Endothelial cell of umbilical vein (primary cell): ENCODE data around the gene PRDM2. TPM values are rescaled to one million over a fixed set of nuclear protein-coding genes. Genes with fewer than 3 reads are reported as not detected.

Experiments used
- BruUV-seq: library from RNA; stranded (reverse); fragments of 400-500 nt; replicated peaks from 2 replicates; lab custom pipeline; 2021; lab: Mats Ljungman, UMichigan
- CTCF ChIA-PET: fragments of 300-600, 350-600 bp; sonication (Branson Sonifier 250); formaldehyde crosslinking; loops from one replicate; lab custom pipeline; 2021; ENCODE audit warnings: antibody characterized with exemption, inconsistent platforms; lab: Charles Lee
- POLR2A ChIA-PET: fragments of 300-600, 350-600 bp; sonication (Branson Sonifier 250); formaldehyde crosslinking; loops from one replicate; lab custom pipeline; 2021; ENCODE audit warnings: antibody characterized with exemption, inconsistent platforms; lab: Charles Lee
- DNase-seq: peaks from one replicate; pipeline ENCODE4 v3.0.0-alpha.2; 2011; ENCODE audit warnings: low read depth, low spot score
- FAIRE-seq: peaks from 2 replicates; lab custom pipeline; 2011; peaks lifted over from hg19 to GRCh38; lab: Jason Lieb, UNC
- H2AFZ ChIP-seq: 2 replicates; pipeline ENCODE4 v1.6.0; 2012; ENCODE audit warnings: low read depth, low read length, control low read depth, inconsistent platforms
- H3K27ac ChIP-seq: 2 replicates; pipeline ENCODE4 v1.5.1; 2011; ENCODE audit warnings: low read depth, mild to moderate bottlenecking, control low read depth, low read length, moderate library complexity; ENCODE audit not compliant: insufficient read depth
- H3K27me3 ChIP-seq, 2 experiments: 2 replicates each; pipeline versions ENCODE4 v1.6.0 to v1.6.1; 2011; ENCODE audit warnings: low read length in 2 of 2, mixed read lengths in 1 of 2; ENCODE audit not compliant: control insufficient read depth in 2 of 2, insufficient read depth in 2 of 2
- H3K36me3 ChIP-seq, 2 experiments: 2 replicates in 1 of 2; 3 replicates in 1 of 2; pipeline ENCODE4 v1.5.1; 2011; ENCODE audit warnings: low read length in 2 of 2, mild to moderate bottlenecking in 1 of 2, moderate library complexity in 1 of 2; ENCODE audit not compliant: control insufficient read depth in 2 of 2, insufficient read depth in 2 of 2; ENCODE audit errors: extremely low read depth in 1 of 2
- H3K4me1 ChIP-seq: 3 replicates; pipeline ENCODE4 v1.5.1; 2011; ENCODE audit warnings: mild to moderate bottlenecking, low read length; ENCODE audit not compliant: control insufficient read depth, insufficient read depth; ENCODE audit errors: extremely low read depth
- H3K4me2 ChIP-seq: 2 replicates; pipeline ENCODE4 v1.6.1; 2011; ENCODE audit warnings: low read length, control low read depth, mixed read lengths; ENCODE audit not compliant: insufficient read depth
- H3K4me3 ChIP-seq, 3 experiments: fragments of 200-600 bp in 1 of 3; sonication (generic), shearing (Covaris generic) in 1 of 3; replicated peaks in 1 of 3; 2 replicates each; pipeline ENCODE4 v1.5.1; 2011 to 2016; ENCODE audit warnings: control low read depth in 3 of 3, low read length in 3 of 3, mild to moderate bottlenecking in 2 of 3, inconsistent platforms in 1 of 3, low read depth in 1 of 3, moderate library complexity in 1 of 3; ENCODE audit not compliant: insufficient read depth in 1 of 3
- H3K79me2 ChIP-seq: 2 replicates; pipeline ENCODE4 v1.6.0; 2012; ENCODE audit warnings: low read length, inconsistent platforms; ENCODE audit not compliant: control insufficient read depth, insufficient read depth
- H3K9ac ChIP-seq: replicated peaks from 2 replicates; pipeline ENCODE3; 2011; ENCODE audit warnings: low read length, control low read depth; ENCODE audit not compliant: insufficient read depth; ENCODE audit errors: extremely low read depth
- H3K9me1 ChIP-seq: replicated peaks from 3 replicates; pipeline ENCODE4 v1.6.0; 2011; ENCODE audit warnings: mild to moderate bottlenecking, low read length; ENCODE audit not compliant: control insufficient read depth, insufficient read depth; ENCODE audit errors: extremely low read depth
- H3K9me3 ChIP-seq: replicated peaks from 2 replicates; pipeline ENCODE4 v1.5.1; 2012; ENCODE audit warnings: low read length, inconsistent platforms; ENCODE audit not compliant: control insufficient read depth, insufficient read depth
- H4K20me1 ChIP-seq: replicated peaks from 2 replicates; pipeline ENCODE3; 2011; ENCODE audit warnings: mild to moderate bottlenecking, low read length; ENCODE audit not compliant: control insufficient read depth, insufficient read depth; ENCODE audit errors: extremely low read depth
- CTCF ChIP-seq, 2 donors: IDR thresholded peaks; 1 replicate in 1 of 2; 2 replicates in 1 of 2; pipeline ENCODE4 v1.5.1; 2011; ENCODE audit warnings: low read length in 2 of 2, mild to moderate bottlenecking in 2 of 2, moderate library complexity in 2 of 2, control low read depth in 1 of 2, inconsistent platforms in 1 of 2, low read depth in 1 of 2; ENCODE audit not compliant: insufficient read depth in 1 of 2; ENCODE audit errors: extremely low read depth in 1 of 2
- EZH2 ChIP-seq: IDR thresholded peaks from 2 replicates; pipeline ENCODE4 v1.6.1; 2012; ENCODE audit warnings: borderline replicate concordance, low read depth, mild to moderate bottlenecking, moderate library complexity, low read length, inconsistent platforms; ENCODE audit not compliant: severe bottlenecking
- FOS ChIP-seq: IDR thresholded peaks from 2 replicates; pipeline ENCODE4 v1.6.1; 2011; ENCODE audit warnings: mild to moderate bottlenecking, low read length, moderate library complexity, borderline replicate concordance; ENCODE audit not compliant: insufficient read depth
- GATA2 ChIP-seq: IDR thresholded peaks from 2 replicates; pipeline ENCODE4 v1.7.0; 2011; ENCODE audit warnings: low read depth, mild to moderate bottlenecking, moderate library complexity, mixed read lengths, low read length; ENCODE audit not compliant: insufficient read length, insufficient read depth
- JUN ChIP-seq: IDR thresholded peaks from 2 replicates; pipeline ENCODE4 v1.6.1; 2011; ENCODE audit warnings: borderline replicate concordance, low read depth; ENCODE audit not compliant: insufficient read length, insufficient read depth
- MYC ChIP-seq: IDR thresholded peaks from one replicate; pipeline ENCODE4 v1.6.1; 2011; ENCODE audit warnings: mild to moderate bottlenecking, low read depth, low read length
- POLR2A ChIP-seq: IDR thresholded peaks from 2 replicates; pipeline ENCODE4 v1.6.1; 2012; ENCODE audit warnings: low read depth, mild to moderate bottlenecking, control low read depth, low read length
- POLR2AphosphoS5 ChIP-seq: IDR thresholded peaks from 2 replicates; pipeline ENCODE4 v1.6.1; 2012; ENCODE audit warnings: low read depth, mild to moderate bottlenecking, control low read depth, low read length, moderate library complexity; ENCODE audit not compliant: insufficient read depth
- dilution Hi-C: fragments of 300-500 bp; cut with MboI; formaldehyde crosslinking; loops from one replicate; pipeline ENCODE4 v1.15.0; 2019; ENCODE audit warnings: low sequenced_read_pairs; ENCODE audit not compliant: extremely low pct_ligation_motif_present
- intact Hi-C: fragments of 100-400 bp; cut with micrococcal nuclease; formaldehyde crosslinking; loops from one replicate; pipeline ENCODE4 v1.10.0; 2022
- polyA plus RNA-seq, 4 experiments: library from polyadenylated mRNA; depleted of rRNA in 3 of 4; stranded (reverse) in 3 of 4; unstranded in 1 of 4; fragments of >200 nt; gene quantifications; 2 replicates each; pipeline versions ENCODE4 v1.2.1 to v1.2.3, GENCODE V29; 2011 to 2012; ENCODE audit warnings: missing spikeins in 1 of 4
- total RNA-seq: library from RNA; stranded (reverse); gene quantifications from 2 replicates; pipeline ENCODE4 v1.2.3, GENCODE V29; 2021

PRDM2 gene
- total and polyA plus RNA-seq, 2 donors (not counting 3 experiments of a cell fraction or from before 2014, with no cell fraction given) = 11.3 to 35.7 TPM

DNA sequence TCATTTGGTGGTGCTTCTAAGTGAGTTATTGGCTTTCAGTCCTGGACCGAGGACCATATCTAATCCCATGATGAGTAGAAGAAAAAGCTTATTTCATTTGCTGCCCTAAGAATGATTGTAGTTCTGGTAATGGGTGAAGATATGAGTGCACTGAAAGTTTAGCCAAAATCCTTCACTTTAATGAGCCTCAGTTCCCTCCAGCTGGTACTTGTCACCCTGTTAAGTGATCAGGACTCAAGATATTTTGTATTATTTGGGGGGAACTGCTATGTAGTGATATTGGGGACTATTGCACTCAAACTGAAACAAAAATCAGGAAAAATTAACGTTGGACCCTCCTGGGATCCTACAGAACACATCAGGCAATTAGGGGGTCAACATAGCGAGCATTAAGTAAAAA, 165.9 kb downstream of the PRDM2 start:
- Histone ChIP-seq H4K20me1 (no peaks in the 10 kb centered on the region), H3K36me3 (no peaks in the 10 kb centered on the region), H3K4me3 (no peak overlapping the region), H3K9me1 (no peaks in the 10 kb centered on the region), H3K4me2 (no peak overlapping the region), H3K9me3 (no peaks in the 10 kb centered on the region), H2AFZ (no peak overlapping the region), H3K9ac (no peak overlapping the region), H3K27ac (no peak overlapping the region), H3K4me1 (no peaks in the 10 kb centered on the region), H3K27me3 (no peaks in the 10 kb centered on the region), H3K79me2 (no peaks in the 10 kb centered on the region)
- intact Hi-C loops (no loop called here), dilution Hi-C loops (no loop called here)
- TF ChIP-seq EZH2 (no peak), FOS (no peak), GATA2 (no peak), POLR2A (no peak), POLR2AphosphoS5 (no peak), CTCF (IDR thresholded peaks at IDR 0.05; ENCODE audit: extremely low read depth in 1 of 2, insufficient read depth in 1 of 2, low read depth in 1 of 2, low read length in 2 of 2) (no peak), MYC (no peak), JUN (no peak)
- DNase-seq (no peak), FAIRE-seq (no peak)
- ChIA-PET POLR2A (no interaction called here), CTCF (interaction anchor here (1.2 kb wide), 1 partner anchor 49 kb away, joined by 3 read pairs; no protein-coding TSS in a partner anchor)
- BruUV-seq = no TSS peak
